ENCODE data around the gene DGKA.
"Not testable (repeated sequence)": the region's sequence is repeated elsewhere in the genome, so short reads cannot be mapped to it uniquely, and the experiment has no call there.

DGKA gene

DNA sequence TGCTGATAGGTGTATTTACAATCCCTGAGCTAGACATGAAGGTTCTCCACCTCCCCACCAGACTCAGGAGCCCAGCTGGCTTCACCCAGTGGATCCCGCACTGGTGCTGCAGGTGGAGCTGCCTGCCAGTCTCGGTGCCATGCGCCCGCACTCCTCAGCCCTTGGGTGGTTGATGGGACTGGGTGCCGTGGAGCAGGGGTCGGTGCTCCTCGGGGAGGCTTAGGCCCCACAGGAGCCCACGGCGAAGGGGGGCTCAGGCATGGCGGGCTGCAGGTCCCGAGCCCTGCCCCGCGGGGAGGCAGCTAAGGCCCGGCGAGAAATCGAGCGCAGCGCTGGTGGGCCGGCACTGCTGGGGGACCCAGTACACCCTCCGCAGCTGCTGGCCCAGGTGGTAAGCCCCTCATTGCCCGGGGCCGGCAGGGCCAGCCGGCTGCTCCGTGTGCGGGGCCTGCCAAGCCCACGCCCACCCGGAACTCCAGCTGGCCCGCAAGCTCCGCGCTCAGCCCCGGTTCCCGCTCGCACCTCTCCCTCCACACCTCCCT is 69.1 kb downstream of the DGKA start:
- not testable (repeated sequence) for DNase-seq

DNA sequence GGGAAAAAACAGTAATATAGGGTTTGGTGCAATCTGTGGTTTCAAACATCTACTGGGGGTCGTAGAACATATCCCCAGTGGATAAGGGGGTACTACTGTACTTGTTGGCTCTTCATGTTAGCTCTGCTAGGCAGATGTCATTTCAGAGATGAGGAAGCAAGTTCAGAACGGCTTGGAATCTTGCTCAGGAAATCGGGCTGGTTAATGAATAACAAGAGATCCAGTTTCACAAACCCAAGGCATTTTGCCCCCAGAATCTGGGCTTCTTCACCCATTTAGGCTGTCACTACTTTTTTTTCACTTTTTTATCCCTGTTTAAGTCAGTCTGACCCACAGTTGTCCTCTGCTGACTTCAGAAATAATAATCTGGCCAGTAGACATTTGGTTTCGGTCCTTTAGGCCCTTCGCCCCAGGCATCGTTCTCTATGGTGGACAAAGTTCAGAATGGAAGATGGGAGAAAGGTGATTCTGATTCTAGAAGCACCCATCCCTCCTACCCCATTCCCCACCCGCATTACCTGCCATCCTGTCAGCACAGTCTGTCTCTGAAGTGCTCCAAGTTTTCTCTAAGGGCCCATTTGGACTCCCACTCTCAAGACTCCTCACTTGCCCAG is 70.6 kb downstream of the DGKA start:
- DNase-seq: no peak

DNA sequence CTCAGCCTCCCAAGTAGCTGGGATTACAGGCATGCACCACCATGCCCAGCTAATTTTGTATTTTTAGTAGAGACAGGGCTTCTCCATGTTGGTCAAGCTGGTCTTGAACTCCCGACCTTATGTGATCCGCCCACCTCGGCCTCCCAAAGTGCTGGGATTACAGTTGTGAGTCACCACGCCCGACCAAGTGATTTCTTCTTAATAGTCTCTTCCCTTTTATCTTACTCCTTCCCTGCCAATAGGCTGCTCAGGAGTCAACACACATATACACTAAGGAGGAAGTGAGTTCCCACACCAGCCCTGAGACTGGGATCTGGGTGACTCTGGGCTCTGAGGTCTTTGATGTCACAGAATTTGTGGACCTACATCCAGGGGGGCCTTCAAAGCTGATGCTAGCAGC is 72.4 kb downstream of the DGKA start:
- not testable (repeated sequence) for DNase-seq

Data from stimulated activated CD4-positive, alpha-beta T cell treated with anti-CD3 and anti-CD28 coated beads, Interleukin-2, amount 100 ng/mL, for 24 hours (primary cell).